ENCODE results near the gene TSPAN16. TPM values are rescaled to one million over a fixed set of nuclear protein-coding genes. Genes with fewer than 3 reads are reported as not detected.

Gene TSPAN16
- total RNA-seq, 5 donors from 2014 or later (not counting 1 experiment from before 2014, with no cell fraction given): not detected

DNA sequence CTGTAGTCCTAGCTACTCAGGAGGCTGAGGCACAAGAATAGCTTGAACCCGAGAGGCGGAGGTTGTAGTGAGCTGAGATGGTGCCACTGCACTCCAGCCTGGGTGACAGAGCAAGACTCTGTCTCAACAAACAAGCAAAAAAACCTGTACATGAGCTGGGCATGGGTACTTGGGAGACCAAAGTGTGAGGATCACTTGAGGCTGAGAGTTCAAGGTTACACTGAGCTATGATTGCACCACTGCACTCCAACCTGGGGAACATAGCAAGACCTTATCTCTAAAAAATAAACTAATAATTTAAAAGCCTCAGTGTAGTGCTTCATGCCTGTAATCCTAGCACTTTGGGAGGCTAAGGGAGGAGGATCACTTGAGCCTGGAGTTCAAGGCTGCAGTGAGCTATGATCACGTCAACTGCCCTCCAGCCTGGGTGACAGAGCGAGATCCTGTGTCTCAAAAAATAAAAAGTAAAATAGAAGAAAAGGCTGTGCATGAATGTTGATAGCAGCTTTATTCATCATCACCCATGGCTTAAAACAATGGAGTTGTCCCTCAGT lies 21.4 kb upstream of the TSPAN16 start:
- peaks cover 4 to 10% (median 6%) of the 10 kb centered on the region in 3 donors for H3K4me1 Mint-ChIP-seq
- H3K9me3 Mint-ChIP-seq: peaks cover 0 to under 1% (median 0%) of the 10 kb centered on the region in 3 donors
- peaks cover 2 to 68% of the 10 kb centered on the region in 2 experiments for H3K27me3 ChIP-seq (replicated peaks in 1 of 2; ENCODE audit: control insufficient read depth in 2 of 2, extremely low read depth in 1 of 2, insufficient read depth in 2 of 2, low read length in 1 of 2)
- ATAC-seq (replicated peaks in 1 of 4): no peak
- H3K27me3 Mint-ChIP-seq: peaks cover 18 to 45% of the 10 kb centered on the region in 2 donors
- no peak overlapping the region for H3K4me3 ChIP-seq (ENCODE audit: control insufficient read depth in 1 of 2, extremely low read depth in 1 of 2, low read length in 1 of 2)
- H3K36me3 Mint-ChIP-seq: no peaks in the 10 kb centered on the region
- H3K4me3 Mint-ChIP-seq: no peak overlapping the region
- no peak for DNase-seq
- H3K36me3 ChIP-seq (ENCODE audit: control insufficient read depth in 2 of 2, extremely low read depth in 1 of 2, insufficient read depth in 1 of 2, low read length in 1 of 2): no peaks in the 10 kb centered on the region
- peaks cover 3 to 10% of the 10 kb centered on the region in 2 experiments for H3K4me1 ChIP-seq (ENCODE audit: control insufficient read depth in 1 of 2, extremely low read depth in 1 of 2, insufficient read depth in 2 of 2, low read length in 2 of 2)
- no peak overlapping the region for H3K27ac Mint-ChIP-seq
- no peak overlapping the region for H3K27ac ChIP-seq (ENCODE audit: low read length)
- ChIA-PET CTCF (no interaction called here), POLR2A (no interaction called here)
- no peaks in the 10 kb centered on the region for H3K9me3 ChIP-seq
- WGBS (ENCODE audit: insufficient coverage): 100% methylated on average over 1 of the region's 4 CpGs

DNA sequence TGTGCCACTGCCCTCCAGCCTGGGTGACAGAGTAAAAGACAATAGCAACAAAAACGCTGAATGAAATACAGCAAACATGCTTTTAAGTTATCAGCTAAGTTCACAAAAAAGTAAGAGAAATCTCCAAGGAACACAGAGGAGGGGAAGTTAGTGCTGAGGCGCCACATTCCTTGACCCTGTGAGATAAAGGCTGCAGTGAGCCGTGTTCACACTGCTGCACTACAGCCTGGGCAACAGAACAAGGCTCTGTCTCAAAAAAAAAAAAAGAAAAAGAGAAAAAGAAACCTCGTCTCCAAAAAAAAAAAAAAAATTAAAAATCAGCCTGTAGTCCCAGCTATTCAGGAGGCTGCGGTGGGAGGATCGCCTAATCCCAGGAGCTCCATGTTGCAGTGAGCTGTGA lies 17.3 kb upstream of the TSPAN16 start:
- Histone ChIP-seq H3K4me3 (ENCODE audit: control insufficient read depth in 1 of 2, extremely low read depth in 1 of 2, low read length in 1 of 2) (no peak overlapping the region), H3K27ac (ENCODE audit: low read length) (no peak overlapping the region), H3K36me3 (ENCODE audit: control insufficient read depth in 2 of 2, extremely low read depth in 1 of 2, insufficient read depth in 1 of 2, low read length in 1 of 2) (no peaks in the 10 kb centered on the region), H3K9me3 (no peaks in the 10 kb centered on the region), H3K4me1 (ENCODE audit: control insufficient read depth in 1 of 2, extremely low read depth in 1 of 2, insufficient read depth in 2 of 2, low read length in 2 of 2) (peaks cover 6 to 24% of the 10 kb centered on the region in 2 experiments), H3K27me3 (replicated peaks in 1 of 2; ENCODE audit: control insufficient read depth in 2 of 2, extremely low read depth in 1 of 2, insufficient read depth in 2 of 2, low read length in 1 of 2) (peaks cover 7 to 70% of the 10 kb centered on the region in 2 experiments)
- H3K36me3 Mint-ChIP-seq: no peaks in the 10 kb centered on the region
- no peak overlapping the region for H3K27ac Mint-ChIP-seq
- no peak for ATAC-seq (replicated peaks in 1 of 4)
- POLR2A ChIA-PET: interaction anchor here in 1 of 2 donors (0.6 kb wide), 1 partner anchor 18 kb away, joined by 7 read pairs; no protein-coding TSS in a partner anchor
- peaks cover 9 to 21% (median 10%) of the 10 kb centered on the region in 3 donors for H3K4me1 Mint-ChIP-seq
- WGBS (ENCODE audit: insufficient coverage): no CpG with 5 or more reads among the region's 6 CpGs
- CTCF ChIA-PET: interaction anchor here in 1 of 2 donors (0.6 kb wide), 1 partner anchor 185 kb away, joined by 3 read pairs; no protein-coding TSS in a partner anchor
- H3K9me3 Mint-ChIP-seq: peaks cover 0 to 2% (median 0%) of the 10 kb centered on the region in 3 donors
- peak overlapping the region in 1 of 3 donors; percentile 20 for H3K4me3 Mint-ChIP-seq
- DNase-seq: no peak
- peaks cover 26 to 50% of the 10 kb centered on the region in 2 donors for H3K27me3 Mint-ChIP-seq

DNA sequence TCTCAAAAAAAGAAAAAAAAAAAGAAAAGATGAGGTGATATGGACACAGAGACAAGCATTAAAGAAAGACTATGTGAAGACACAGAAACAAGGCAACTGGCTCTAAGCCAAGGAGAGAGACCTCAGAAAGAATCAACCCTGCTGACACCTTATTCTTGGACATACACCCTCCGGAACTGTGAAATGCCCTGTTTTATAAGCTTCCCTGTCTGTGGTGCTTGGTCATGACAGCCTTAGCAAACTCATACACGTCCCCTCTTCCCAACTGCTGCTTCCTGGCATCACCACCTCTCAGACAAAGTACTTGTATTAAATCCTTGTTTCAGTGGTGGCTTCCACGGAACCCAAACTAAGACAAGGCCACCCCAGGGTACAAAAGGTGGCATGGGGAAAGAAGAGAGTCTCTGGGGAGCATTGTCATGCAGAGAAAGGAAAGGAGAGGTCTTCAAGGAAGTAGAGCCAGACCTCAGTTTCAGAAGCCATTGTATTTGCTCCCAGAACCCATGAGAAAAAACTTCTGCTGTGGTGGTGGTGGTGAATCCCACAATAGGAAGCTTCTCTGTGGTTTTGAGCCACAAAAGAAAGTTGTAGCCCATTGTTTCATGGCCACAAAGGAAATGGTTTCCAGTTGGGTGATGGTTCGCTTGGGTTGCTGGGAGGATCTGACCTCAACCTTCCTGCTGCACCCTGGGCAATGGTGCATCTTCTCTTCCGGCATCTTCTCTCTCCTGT lies 16.3 kb upstream of the TSPAN16 start:
- ChIA-PET POLR2A (interaction anchor here in 1 of 2 donors (0.7 kb wide), 1 partner anchor 45 kb away, joined by 12 read pairs; no protein-coding TSS in a partner anchor), CTCF (interaction anchor here (0.6 to 0.7 kb wide), 4 partner anchors 10 to 1334 kb away, joined by 3 to 14 read pairs (median 4); no protein-coding TSS in a partner anchor)
- peak overlapping the region in 1 of 2 donors; percentile 27 for H3K27ac Mint-ChIP-seq
- ATAC-seq (replicated peaks in 1 of 4) (peak; percentile 75 to 98 (median 92)), DNase-seq (peak in 33 of 35 experiments; percentile 4 to 75 (median 33))
- Histone ChIP-seq H3K36me3 (ENCODE audit: control insufficient read depth in 2 of 2, extremely low read depth in 1 of 2, insufficient read depth in 1 of 2, low read length in 1 of 2) (no peaks in the 10 kb centered on the region), H3K4me1 (ENCODE audit: control insufficient read depth in 1 of 2, extremely low read depth in 1 of 2, insufficient read depth in 2 of 2, low read length in 2 of 2) (peaks cover 6 to 24% of the 10 kb centered on the region in 2 experiments), H3K27me3 (replicated peaks in 1 of 2; ENCODE audit: control insufficient read depth in 2 of 2, extremely low read depth in 1 of 2, insufficient read depth in 2 of 2, low read length in 1 of 2) (peaks cover 10 to 69% of the 10 kb centered on the region in 2 experiments), H3K27ac (ENCODE audit: low read length) (no peak overlapping the region), H3K9me3 (no peaks in the 10 kb centered on the region), H3K4me3 (ENCODE audit: control insufficient read depth in 1 of 2, extremely low read depth in 1 of 2, low read length in 1 of 2) (peak overlapping the region in 1 of 2 donors; percentile 23)
- peaks cover 0 to 2% (median 0%) of the 10 kb centered on the region in 3 donors for H3K9me3 Mint-ChIP-seq
- H3K27me3 Mint-ChIP-seq: peaks cover 25 to 47% of the 10 kb centered on the region in 2 donors
- no peaks in the 10 kb centered on the region for H3K36me3 Mint-ChIP-seq
- peak overlapping the region in 2 of 3 donors; percentile 13 to 27 for H3K4me3 Mint-ChIP-seq
- H3K4me1 Mint-ChIP-seq: peaks cover 9 to 21% (median 10%) of the 10 kb centered on the region in 3 donors
- 8% methylated on average over 2 of the region's 5 CpGs for WGBS (ENCODE audit: insufficient coverage)

DNA sequence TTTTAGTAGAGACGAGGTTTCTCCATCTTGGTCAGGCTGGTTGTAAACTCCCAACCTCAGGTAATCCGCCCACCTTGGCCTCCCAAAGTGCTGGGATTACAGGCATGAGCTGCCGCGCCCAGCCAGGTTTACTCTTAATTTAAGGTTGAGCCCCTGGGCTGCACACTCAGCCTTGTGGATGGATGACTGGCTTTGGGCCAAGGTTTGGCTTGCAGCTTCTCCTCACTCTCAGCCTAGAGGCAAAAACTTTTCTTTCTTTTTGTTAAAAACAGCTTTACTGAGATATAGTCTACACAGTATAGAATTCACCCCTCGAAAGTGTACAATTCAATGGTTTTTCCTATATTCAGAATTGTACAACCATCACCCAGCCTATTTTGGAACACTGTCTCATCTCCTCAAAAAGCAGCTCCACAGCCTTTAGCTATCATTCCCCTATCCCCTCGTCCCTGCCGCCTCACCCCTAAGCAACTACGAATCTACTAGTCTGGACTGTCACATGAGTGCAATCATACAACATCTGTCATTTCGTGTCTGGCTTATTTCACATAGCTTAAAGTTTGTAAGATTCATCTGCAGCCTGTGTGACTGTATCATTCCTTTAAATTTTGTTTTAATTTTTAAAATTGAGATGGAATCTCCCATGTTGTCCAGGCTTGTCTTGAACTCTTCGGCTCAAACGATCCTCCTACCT lies 14.5 kb upstream of the TSPAN16 start:
- H3K4me3 ChIP-seq (ENCODE audit: control insufficient read depth in 1 of 2, extremely low read depth in 1 of 2, low read length in 1 of 2): no peak overlapping the region
- CTCF ChIA-PET: no interaction called here
- Mint-ChIP-seq H3K9me3 (peaks cover 0 to 2% (median 0%) of the 10 kb centered on the region in 3 donors), H3K27me3 (peaks cover 19 to 47% of the 10 kb centered on the region in 2 donors), H3K4me1 (peaks cover 9 to 21% (median 10%) of the 10 kb centered on the region in 3 donors), H3K4me3 (no peak overlapping the region), H3K36me3 (no peaks in the 10 kb centered on the region), H3K27ac (no peak overlapping the region)
- H3K4me1 ChIP-seq (ENCODE audit: control insufficient read depth in 1 of 2, extremely low read depth in 1 of 2, insufficient read depth in 2 of 2, low read length in 2 of 2): peaks cover 6 to 24% of the 10 kb centered on the region in 2 experiments
- WGBS (ENCODE audit: insufficient coverage): 86% methylated on average over 8 of the region's 11 CpGs
- no peak overlapping the region for H3K27ac ChIP-seq (ENCODE audit: low read length)
- ATAC-seq (replicated peaks in 1 of 4): no peak
- H3K36me3 ChIP-seq (ENCODE audit: control insufficient read depth in 2 of 2, extremely low read depth in 1 of 2, insufficient read depth in 1 of 2, low read length in 1 of 2): no peaks in the 10 kb centered on the region
- DNase-seq: no peak
- no peaks in the 10 kb centered on the region for H3K9me3 ChIP-seq
- POLR2A ChIA-PET: interaction anchor here in 1 of 2 donors (0.5 kb wide), 1 partner anchor 96 kb away, joined by 7 read pairs; no protein-coding TSS in a partner anchor
- H3K27me3 ChIP-seq (replicated peaks in 1 of 2; ENCODE audit: control insufficient read depth in 2 of 2, extremely low read depth in 1 of 2, insufficient read depth in 2 of 2, low read length in 1 of 2): peaks cover 8 to 76% of the 10 kb centered on the region in 2 experiments

DNA sequence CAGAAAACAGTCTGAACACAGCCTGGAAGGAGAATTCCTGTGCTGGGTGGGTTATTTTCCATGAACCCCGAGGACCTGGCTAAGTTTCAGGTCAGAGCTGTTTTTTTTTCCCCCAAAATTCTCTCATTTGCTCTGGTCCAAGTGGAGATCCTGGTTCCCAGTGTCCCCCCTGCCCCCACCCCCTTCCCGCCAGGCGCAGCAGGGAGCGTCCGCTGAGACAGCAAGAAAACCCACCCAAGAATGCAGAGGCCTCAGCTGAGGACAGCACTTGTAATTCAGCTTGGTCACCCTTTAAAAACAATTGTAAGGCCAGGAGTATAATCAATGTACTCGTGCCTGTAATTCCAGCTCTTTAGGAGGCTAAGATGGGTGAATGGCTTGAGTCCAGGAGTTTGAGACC lies 11.4 kb upstream of the TSPAN16 start:
- H3K27me3 Mint-ChIP-seq: peaks cover 23 to 56% of the 10 kb centered on the region in 2 donors
- CTCF ChIA-PET: no interaction called here
- WGBS (ENCODE audit: insufficient coverage): 83% methylated on average over 1 of the region's 6 CpGs

More for the DNA sequence above, 11.4 kb upstream of the TSPAN16 start:
- Histone ChIP-seq H3K9me3 (no peaks in the 10 kb centered on the region), H3K4me1 (ENCODE audit: control insufficient read depth in 1 of 2, extremely low read depth in 1 of 2, insufficient read depth in 2 of 2, low read length in 2 of 2) (peaks cover 4 to 15% of the 10 kb centered on the region in 2 experiments), H3K36me3 (ENCODE audit: control insufficient read depth in 2 of 2, extremely low read depth in 1 of 2, insufficient read depth in 1 of 2, low read length in 1 of 2) (no peaks in the 10 kb centered on the region), H3K27ac (ENCODE audit: low read length) (no peak overlapping the region), H3K27me3 (replicated peaks in 1 of 2; ENCODE audit: control insufficient read depth in 2 of 2, extremely low read depth in 1 of 2, insufficient read depth in 2 of 2, low read length in 1 of 2) (peaks cover 8 to 82% of the 10 kb centered on the region in 2 experiments), H3K4me3 (ENCODE audit: control insufficient read depth in 1 of 2, extremely low read depth in 1 of 2, low read length in 1 of 2) (no peak overlapping the region)
- H3K36me3 Mint-ChIP-seq: no peaks in the 10 kb centered on the region
- H3K9me3 Mint-ChIP-seq: peaks cover 0 to 2% (median 0%) of the 10 kb centered on the region in 3 donors
- DNase-seq: no peak
- peaks cover 4 to 14% (median 5%) of the 10 kb centered on the region in 3 donors for H3K4me1 Mint-ChIP-seq
- POLR2A ChIA-PET: interaction anchor here in 1 of 2 donors (0.6 kb wide), 1 partner anchor 257 kb away, joined by 7 read pairs; no protein-coding TSS in a partner anchor
- H3K4me3 Mint-ChIP-seq: no peak overlapping the region
- H3K27ac Mint-ChIP-seq: no peak overlapping the region
- ATAC-seq (replicated peaks in 1 of 4): no peak

All from T-cell (primary cell).